CD4-positive, alpha-beta T cell (primary cell): ENCODE data around the gene TEX22. TPM values are rescaled to one million over a fixed set of nuclear protein-coding genes. Genes with fewer than 3 reads are reported as not detected.

Experiments
- ATAC-seq: fragments of 200-7000 bp; cut with Tn5 transposase; one replicate; pipeline ENCODE4 v1.10.0; 2022; ENCODE audit warnings: mild to moderate bottlenecking; ENCODE audit not compliant: poor library complexity
- CTCF ChIA-PET: fragments of 350-600 bp; sonication (Branson Sonifier 250); formaldehyde crosslinking; loops from one replicate; lab custom pipeline; 2021; ENCODE audit warnings: antibody characterized with exemption, inconsistent platforms; lab: Charles Lee
- POLR2A ChIA-PET: fragments of 350-600 bp; sonication (Branson Sonifier 250); formaldehyde crosslinking; loops from one replicate; lab custom pipeline; 2021; ENCODE audit warnings: antibody characterized with exemption, inconsistent platforms; lab: Charles Lee
- DNase-seq, 14 experiments: peaks; one replicate each; pipeline ENCODE4 v3.0.0-alpha.2; 2013 to 2020; ENCODE audit warnings: mixed read lengths in 2 of 14
- H3K27ac ChIP-seq, 2 donors: one replicate each; pipeline versions ENCODE4 v1.5.1 to v1.7.0; 2013; ENCODE audit warnings: low read length in 2 of 2, low read depth in 1 of 2, mild to moderate bottlenecking in 1 of 2
- H3K27me3 ChIP-seq, 2 experiments: 1 replicate in 1 of 2; 2 replicates in 1 of 2; pipeline versions ENCODE4 v1.6.1 to v1.7.0; 2013; ENCODE audit warnings: low read length in 2 of 2, control low read depth in 1 of 2, mild to moderate bottlenecking in 1 of 2, moderate library complexity in 1 of 2; ENCODE audit not compliant: insufficient read depth in 2 of 2, control insufficient read depth in 1 of 2
- H3K36me3 ChIP-seq: one replicate; pipeline ENCODE4 v1.6.1; 2013; ENCODE audit warnings: low read length, control low read depth; ENCODE audit not compliant: insufficient read depth
- H3K4me1 ChIP-seq: one replicate; pipeline ENCODE4 v1.6.1; 2013; ENCODE audit warnings: low read length, control low read depth; ENCODE audit not compliant: insufficient read depth
- H3K4me3 ChIP-seq: one replicate; pipeline ENCODE4 v1.5.1; 2013; ENCODE audit warnings: mild to moderate bottlenecking, low read length, moderate library complexity
- H3K9me3 ChIP-seq, 2 experiments: 1 replicate in 1 of 2; 2 replicates in 1 of 2; pipeline versions ENCODE4 v1.6.1 to v1.7.0; 2013; ENCODE audit warnings: low read length in 2 of 2, mild to moderate bottlenecking in 2 of 2, control low read depth in 1 of 2, moderate library complexity in 1 of 2; ENCODE audit not compliant: control insufficient read depth in 1 of 2, insufficient read depth in 1 of 2
- H3K27ac Mint-ChIP-seq: one replicate; pipeline ENCODE4 v1.8.0; 2020; ENCODE audit warnings: mixed read lengths
- H3K27me3 Mint-ChIP-seq: one replicate; pipeline ENCODE4 v1.8.0; 2021; ENCODE audit warnings: mixed read lengths
- H3K36me3 Mint-ChIP-seq: one replicate; pipeline ENCODE4 v1.8.0; 2021; ENCODE audit warnings: low read depth, mixed read lengths
- H3K4me1 Mint-ChIP-seq: one replicate; pipeline ENCODE4 v1.8.0; 2021; ENCODE audit warnings: low read depth, mixed read lengths
- H3K4me3 Mint-ChIP-seq: one replicate; pipeline ENCODE4 v1.8.0; 2020; ENCODE audit warnings: mild to moderate bottlenecking, mixed read lengths
- H3K9me3 Mint-ChIP-seq: one replicate; pipeline ENCODE4 v1.8.0; 2020; ENCODE audit warnings: mixed read lengths
- CTCF ChIP-seq: fragments of 200-600 bp; IDR thresholded peaks from one replicate; pipeline ENCODE4 v1.8.0; 2022; ENCODE audit warnings: antibody characterized with exemption, mild to moderate bottlenecking
- intact Hi-C, 2 experiments: fragments of 100-400 bp; cut with DNase I in 1 of 2; cut with micrococcal nuclease in 1 of 2; formaldehyde crosslinking; loops; one replicate each; pipeline versions ENCODE4 v1.15.1 to v1.9.0; 2023 to 2025; cut with DNase I, micrococcal nuclease
- total RNA-seq, 174 experiments: library from RNA in 2 of 174; stranded (reverse) in 2 of 174; gene quantifications; one replicate each; pipeline ENCODE4 v1.2.3 and lab custom pipeline; 2021 to 2026

Gene TEX22
- total RNA-seq, 2 experiments from 2014 or later = 1.3 to 2.8 TPM

GRCh38 chr14:105350450-105351244, 47.7 kb upstream of the TEX22 start:
- Mint-ChIP-seq H3K27me3 (no peaks in the 10 kb centered on the region), H3K4me1 (peaks cover 4% of the 10 kb centered on the region), H3K4me3 (no peak overlapping the region), H3K9me3 (no peaks in the 10 kb centered on the region), H3K27ac (no peak overlapping the region), H3K36me3 (peaks cover 10% of the 10 kb centered on the region)
- Histone ChIP-seq H3K27me3 (no peaks in the 10 kb centered on the region), H3K27ac (no peak overlapping the region), H3K4me1 (peaks cover 5% of the 10 kb centered on the region), H3K36me3 (peaks cover 5% of the 10 kb centered on the region), H3K9me3 (peaks cover 0 to 1% of the 10 kb centered on the region in 2 experiments), H3K4me3 (no peak overlapping the region)
- ATAC-seq = no peak
- DNase-seq = no peak
- intact Hi-C loops = loop anchor here (5.0 kb wide), 2 partner anchors 48 to 303 kb away; partner anchors contain the start of gene BRF1 (in 1 of the 2)
- ChIA-PET POLR2A (no interaction called here), CTCF (interaction anchor here (1.5 to 1.7 kb wide), 2 partner anchors 140 to 260 kb away, joined by 3 to 5 read pairs; partner anchors contain the start of gene TEDC1)
- TF ChIP-seq CTCF = no peak

- H3K27me3 ChIP-seq = no peaks in the 10 kb centered on the region
- H3K9me3 ChIP-seq = no peaks in the 10 kb centered on the region
- CTCF ChIA-PET = interaction anchor here (0.7 to 1.7 kb wide), 5 partner anchors 48 to 264 kb away, joined by 3 to 7 read pairs (median 5); partner anchors contain the start of gene TEDC1
- ATAC-seq (no peak), DNase-seq (no peak)
- intact Hi-C loops = loop anchor here (5.0 kb wide), 2 partner anchors 49 to 304 kb away; partner anchors contain the start of gene BRF1 (in 1 of the 2)
- Mint-ChIP-seq H3K9me3 (no peaks in the 10 kb centered on the region), H3K4me3 (no peak overlapping the region), H3K4me1 (peaks cover 4% of the 10 kb centered on the region), H3K27ac (no peak overlapping the region), H3K27me3 (no peaks in the 10 kb centered on the region), H3K36me3 (peaks cover 8% of the 10 kb centered on the region)
- TF ChIP-seq CTCF = no peak
- POLR2A ChIA-PET = interaction anchor here (1.4 kb wide), 1 partner anchor 50 kb away, joined by 5 read pairs; the partner anchor contains the start of gene BRF1
- H3K27ac ChIP-seq = no peak overlapping the region
- H3K4me3 ChIP-seq = no peak overlapping the region
- H3K36me3 ChIP-seq = peaks cover 5% of the 10 kb centered on the region
- H3K4me1 ChIP-seq = peaks cover 5% of the 10 kb centered on the region
Measured at GRCh38 chr14:105351410-105351809, 46.9 kb upstream of the TEX22 start.

- Histone ChIP-seq H3K27ac (no peak overlapping the region), H3K9me3 (no peaks in the 10 kb centered on the region), H3K36me3 (peaks cover 5% of the 10 kb centered on the region), H3K4me3 (no peak overlapping the region), H3K4me1 (peaks cover 5% of the 10 kb centered on the region), H3K27me3 (no peaks in the 10 kb centered on the region)
- peak; percentile 74 for TF ChIP-seq CTCF
- H3K27me3 Mint-ChIP-seq = no peaks in the 10 kb centered on the region
- DNase-seq (peak; percentile 80 to 93 (median 87)), ATAC-seq (peak; percentile 100)
- intact Hi-C loops = loop anchor here (1.0 to 5.0 kb wide), 9 partner anchors 50 to 455 kb away; partner anchors contain the start of gene BRF1 (in 1 of the 2)
- CTCF ChIA-PET = interaction anchor here (0.6 to 1.7 kb wide), 12 partner anchors 9 to 265 kb away, joined by 3 to 7 read pairs (median 4); partner anchors contain the start of genes BRF1, PACS2 and TEDC1
- no peaks in the 10 kb centered on the region for H3K9me3 Mint-ChIP-seq
- POLR2A ChIA-PET = interaction anchor here (1.0 to 1.4 kb wide), 3 partner anchors 38 to 262 kb away, joined by 3 to 5 read pairs (median 3); partner anchors contain the start of genes BRF1 and PACS2
- H3K4me3 Mint-ChIP-seq = no peak overlapping the region
- H3K27ac Mint-ChIP-seq = no peak overlapping the region
- peaks cover 8% of the 10 kb centered on the region for H3K36me3 Mint-ChIP-seq
- peaks cover 4% of the 10 kb centered on the region for H3K4me1 Mint-ChIP-seq
Measured at GRCh38 chr14:105351920-105352851, 46.2 kb upstream of the TEX22 start.
